HT-29 (cell line): ENCODE measurements around the gene PHF23. TPM values are rescaled to one million over a fixed set of nuclear protein-coding genes. Genes with fewer than 3 reads are reported as not detected.
A peak's percentile ranks its signal among the peaks of the same experiment; 100 is the strongest.

ENCODE experiments used
- DNase-seq: peaks from one replicate; pipeline ENCODE4 v3.0.0-alpha.2; 2015; ENCODE audit warnings: low spot score
- small RNA-seq: library from RNA; depleted of rRNA; stranded (forward); fragments of <200 nt; gene quantifications from one replicate; pipeline ENCODE3, GENCODE V24; 2014
- total RNA-seq: library from RNA; depleted of rRNA; stranded (reverse); fragments of >200 nt; shearing (Covaris generic); gene quantifications from 2 replicates; pipeline ENCODE4 v1.2.3, GENCODE V29; 2014; rRNA removed

Gene PHF23
- total RNA-seq, 1 experiment from 2014 or later, result 31.7 TPM

GRCh38 chr17:7204828-7205461 is 34.3 kb downstream of the PHF23 start:
- DNase-seq, result peak; percentile 25

GRCh38 chr17:7204336-7204735 is 34.9 kb downstream of the PHF23 start:
- no peak for DNase-seq

- DNase-seq, result no peak
These were observed 35.9 kb downstream of the PHF23 start for GRCh38 chr17:7203391-7203790.

- no peak for DNase-seq
These were observed 42.4 kb downstream of the PHF23 start for GRCh38 chr17:7196651-7197401.

- no peak for DNase-seq
These were observed 43.3 kb downstream of the PHF23 start for GRCh38 chr17:7195971-7196370.

GRCh38 chr17:7192271-7192937 is 46.9 kb downstream of the PHF23 start:
- no peak for DNase-seq

GRCh38 chr17:7191571-7192270 is 47.5 kb downstream of the PHF23 start:
- no peak for DNase-seq

- DNase-seq, result no peak
These were observed 48.2 kb downstream of the PHF23 start for GRCh38 chr17:7191069-7191468.

- no peak for DNase-seq
These were observed 48.9 kb downstream of the PHF23 start for GRCh38 chr17:7190276-7190917.

- no peak for DNase-seq
These were observed 53.0 kb downstream of the PHF23 start for GRCh38 chr17:7186241-7186640.

Small RNAs within 50 kb of the gene (small RNA-seq; reads per million reads assigned to genes)
- gene AC120057.4 (not detected), gene MIR324 (1.0 reads per million, percentile 35 among the genes with 10 or more reads in this experiment), gene RF00019 (not detected)

Other genes with a start within 250 kb of the PHF23 start
- not detected in 2 replicates for gene ALOX12, start 243.4 kb downstream of the PHF23 start, total RNA-seq
- 111 and 114 TPM in 2 replicates for gene RNASEK, start 226.8 kb downstream of the PHF23 start, total RNA-seq
- gene BCL6B, start 216.4 kb downstream of the PHF23 start, total RNA-seq, result not detected in 2 replicates
- gene SLC16A13, start 203.4 kb downstream of the PHF23 start, total RNA-seq, result 0.16 and 0.28 TPM in 2 replicates
- not detected in 2 replicates for gene SLC16A11, start 195.4 kb downstream of the PHF23 start, total RNA-seq
- not detected in 2 replicates for gene CLEC10A, start 159.2 kb downstream of the PHF23 start, total RNA-seq
- not detected in 2 replicates for gene ASGR2, start 124.6 kb downstream of the PHF23 start, total RNA-seq
- 0.52 TPM in 1 of 2 replicates, not detected in the other for gene ASGR1, start 60.1 kb downstream of the PHF23 start, total RNA-seq
- 0.26 and 1.6 TPM in 2 replicates for gene DLG4, start 19.6 kb downstream of the PHF23 start, total RNA-seq
- gene ACADVL, start 19.5 kb downstream of the PHF23 start, total RNA-seq, result 469 and 546 TPM in 2 replicates
- gene DVL2, start 4.9 kb downstream of the PHF23 start, total RNA-seq, result 42.6 and 48.6 TPM in 2 replicates
- 72.3 and 84.0 TPM in 2 replicates for gene GABARAP, start 3.0 kb upstream of the PHF23 start, total RNA-seq
- 32.8 and 51.4 TPM in 2 replicates for gene CTDNEP1, start 12.3 kb upstream of the PHF23 start, total RNA-seq
- gene ELP5, start 12.8 kb upstream of the PHF23 start, total RNA-seq, result 46.5 and 46.7 TPM in 2 replicates
- 383 and 429 TPM in 2 replicates for gene CLDN7, start 23.0 kb upstream of the PHF23 start, total RNA-seq
- 0.26 and 0.38 TPM in 2 replicates for gene SLC2A4, start 42.3 kb upstream of the PHF23 start, total RNA-seq
- gene YBX2, start 55.2 kb upstream of the PHF23 start, total RNA-seq, result 16.3 and 19.4 TPM in 2 replicates
- gene EIF5A, start 68.2 kb upstream of the PHF23 start, total RNA-seq, result 915 and 962 TPM in 2 replicates
- 45.7 and 49.0 TPM in 2 replicates for gene GPS2, start 75.9 kb upstream of the PHF23 start, total RNA-seq
- gene NEURL4, start 89.9 kb upstream of the PHF23 start, total RNA-seq, result 18.0 and 21.1 TPM in 2 replicates
- gene ACAP1, start 97.1 kb upstream of the PHF23 start, total RNA-seq, result 0.08 TPM in 1 of 2 replicates, not detected in the other
- 5.0 and 6.2 TPM in 2 replicates for gene KCTD11, start 112.7 kb upstream of the PHF23 start, total RNA-seq
- not detected in 2 replicates for gene TMEM95, start 115.7 kb upstream of the PHF23 start, total RNA-seq
- 4.8 and 9.4 TPM in 2 replicates for gene TNK1, start 141.6 kb upstream of the PHF23 start, total RNA-seq
- 28.5 and 32.4 TPM in 2 replicates for gene PLSCR3, start 155.1 kb upstream of the PHF23 start, total RNA-seq
- gene TMEM256, start 164.6 kb upstream of the PHF23 start, total RNA-seq, result 84.6 and 111 TPM in 2 replicates
- 2.2 and 2.7 TPM in 2 replicates for gene NLGN2, start 168.4 kb upstream of the PHF23 start, total RNA-seq
- gene SPEM1, start 180.9 kb upstream of the PHF23 start, total RNA-seq, result not detected in 2 replicates
- gene SPEM2, start 186.2 kb upstream of the PHF23 start, total RNA-seq, result not detected in 2 replicates
- gene SPEM3, start 189.4 kb upstream of the PHF23 start, total RNA-seq, result not detected in 2 replicates
- gene TMEM102, start 196.0 kb upstream of the PHF23 start, total RNA-seq, result 11.7 and 19.4 TPM in 2 replicates
- 0.46 and 0.52 TPM in 2 replicates for gene FGF11, start 200.1 kb upstream of the PHF23 start, total RNA-seq
- gene CHRNB1, start 205.6 kb upstream of the PHF23 start, total RNA-seq, result 0.83 and 1.6 TPM in 2 replicates
- 8.4 and 10.0 TPM in 2 replicates for gene ZBTB4, start 240.2 kb upstream of the PHF23 start, total RNA-seq
- gene SLC35G6, start 242.0 kb upstream of the PHF23 start, total RNA-seq, result 0.28 TPM in 1 of 2 replicates, not detected in the other
- gene POLR2A, start 244.9 kb upstream of the PHF23 start, total RNA-seq, result 26.0 and 58.6 TPM in 2 replicates